OCI-LY3 (cell line): Measurements from ENCODE around the gene TDRD7.

ENCODE experiments used
- CTCF ChIP-seq: fragments of 200-600, 300-600 bp; sonication (generic); IDR thresholded peaks from 2 replicates; pipeline ENCODE4 v1.5.1; 2014; ENCODE audit warnings: antibody characterized with exemption, low read length, low read depth
- EZH2phosphoT487 ChIP-seq: fragments of 200-600 bp; shearing (Covaris generic); IDR thresholded peaks from 2 replicates; pipeline ENCODE4 v1.6.1; 2018; ENCODE audit warnings: antibody characterized with exemption, mixed run types, low read depth

- TF ChIP-seq CTCF (no peak), EZH2phosphoT487 (no peak)
These were observed 51.0 kb downstream of the TDRD7 start for GRCh38 chr9:97462914-97463313.
